Osteoblast (primary cell): Measurements from ENCODE around the gene SLC2A11. TPM values are rescaled to one million over a fixed set of nuclear protein-coding genes. Genes with fewer than 3 reads are reported as not detected.
"Not testable (repeated sequence)": the region's sequence is repeated elsewhere in the genome, so short reads cannot be mapped to it uniquely, and the experiment has no call there.

ENCODE experiments used
- DNase-seq: peaks from one replicate; pipeline ENCODE4 v3.0.0; 2011; ENCODE audit warnings: low spot score, mixed read lengths; ENCODE audit not compliant: insufficient read length; ENCODE audit errors: missing footprints
- H2AFZ ChIP-seq: 2 replicates; pipeline ENCODE4 v1.6.0; 2011; ENCODE audit warnings: mild to moderate bottlenecking, low read length
- H3K27ac ChIP-seq: 2 replicates; pipeline ENCODE4 v1.5.1; 2011; ENCODE audit warnings: mild to moderate bottlenecking, low read depth, low read length, moderate library complexity
- H3K27me3 ChIP-seq: 2 replicates; pipeline ENCODE4 v1.6.0; 2012; ENCODE audit warnings: mild to moderate bottlenecking, control low read depth, inconsistent platforms, low read length, moderate library complexity; ENCODE audit not compliant: insufficient read depth
- H3K36me3 ChIP-seq: 2 replicates; pipeline ENCODE4 v1.5.1; 2011; ENCODE audit warnings: mild to moderate bottlenecking, low read length, control low read depth, moderate library complexity; ENCODE audit not compliant: insufficient read depth
- H3K4me1 ChIP-seq: 2 replicates; pipeline ENCODE4 v1.5.1; 2011; ENCODE audit warnings: mild to moderate bottlenecking, low read length, control low read depth, moderate library complexity; ENCODE audit not compliant: insufficient read depth
- H3K4me2 ChIP-seq: 2 replicates; pipeline ENCODE4 v1.6.0; 2011; ENCODE audit warnings: mild to moderate bottlenecking, low read length; ENCODE audit not compliant: insufficient read depth
- H3K4me3 ChIP-seq: fragments of 200-600 bp; sonication (generic); 3 replicates; pipeline ENCODE4 v1.5.1; 2012; ENCODE audit warnings: mild to moderate bottlenecking, low read length, inconsistent platforms; ENCODE audit not compliant: insufficient read depth
- H3K79me2 ChIP-seq: 2 replicates; pipeline ENCODE4 v1.6.0; 2012; ENCODE audit warnings: mild to moderate bottlenecking, low read length, control low read depth, inconsistent platforms; ENCODE audit not compliant: insufficient read depth
- H3K9me3 ChIP-seq: 2 replicates; pipeline ENCODE4 v1.5.1; 2011; ENCODE audit warnings: low read depth, low read length, control low read depth
- H4K20me1 ChIP-seq: 2 replicates; pipeline ENCODE4 v1.6.0; 2012; ENCODE audit warnings: mild to moderate bottlenecking, low read length, control low read depth; ENCODE audit not compliant: insufficient read depth
- total RNA-seq: library from RNA; depleted of rRNA; stranded (reverse); fragments of >200 nt; gene quantifications from 2 replicates; pipeline ENCODE4 v1.2.3, GENCODE V29; 2012
- TF ChIP-seq, protein P1 (sequence below): IDR thresholded peaks from 2 replicates; pipeline ENCODE4 v1.5.1; 2011; ENCODE audit warnings: mild to moderate bottlenecking, low read depth, low read length, moderate library complexity; ENCODE audit errors: extremely low read depth

Gene SLC2A11
- total RNA-seq, 1 donor, result 14.1 TPM

DNA sequence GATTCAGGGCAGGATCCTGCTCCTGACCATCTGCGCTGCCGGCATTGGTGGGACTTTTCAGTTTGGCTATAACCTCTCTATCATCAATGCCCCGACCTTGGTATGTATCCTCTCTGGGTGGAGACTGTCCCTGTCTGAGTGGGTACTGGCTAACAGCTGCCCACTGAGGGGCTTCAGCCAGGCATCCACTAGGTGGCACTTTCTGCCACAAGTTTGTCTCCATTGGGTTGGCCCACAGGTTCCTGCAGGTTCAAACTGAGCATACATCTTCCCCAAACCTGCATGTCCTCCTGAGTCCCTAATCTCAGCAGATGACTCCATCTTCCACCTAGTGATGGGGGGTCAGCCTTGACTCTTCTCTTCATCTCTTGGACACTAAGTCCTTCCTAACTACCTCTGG is 4.4 kb downstream of the SLC2A11 start:
- Histone ChIP-seq H3K4me2 (no peak overlapping the region), H3K27me3 (no peaks in the 10 kb centered on the region), H2AFZ (no peak overlapping the region), H3K79me2 (no peaks in the 10 kb centered on the region), H4K20me1 (peaks cover 3% of the 10 kb centered on the region), H3K27ac (no peak overlapping the region), H3K4me3 (no peak overlapping the region), H3K4me1 (peaks cover 10% of the 10 kb centered on the region), H3K36me3 (no peaks in the 10 kb centered on the region), H3K9me3 (no peaks in the 10 kb centered on the region)
- TF ChIP-seq, protein P1, sequence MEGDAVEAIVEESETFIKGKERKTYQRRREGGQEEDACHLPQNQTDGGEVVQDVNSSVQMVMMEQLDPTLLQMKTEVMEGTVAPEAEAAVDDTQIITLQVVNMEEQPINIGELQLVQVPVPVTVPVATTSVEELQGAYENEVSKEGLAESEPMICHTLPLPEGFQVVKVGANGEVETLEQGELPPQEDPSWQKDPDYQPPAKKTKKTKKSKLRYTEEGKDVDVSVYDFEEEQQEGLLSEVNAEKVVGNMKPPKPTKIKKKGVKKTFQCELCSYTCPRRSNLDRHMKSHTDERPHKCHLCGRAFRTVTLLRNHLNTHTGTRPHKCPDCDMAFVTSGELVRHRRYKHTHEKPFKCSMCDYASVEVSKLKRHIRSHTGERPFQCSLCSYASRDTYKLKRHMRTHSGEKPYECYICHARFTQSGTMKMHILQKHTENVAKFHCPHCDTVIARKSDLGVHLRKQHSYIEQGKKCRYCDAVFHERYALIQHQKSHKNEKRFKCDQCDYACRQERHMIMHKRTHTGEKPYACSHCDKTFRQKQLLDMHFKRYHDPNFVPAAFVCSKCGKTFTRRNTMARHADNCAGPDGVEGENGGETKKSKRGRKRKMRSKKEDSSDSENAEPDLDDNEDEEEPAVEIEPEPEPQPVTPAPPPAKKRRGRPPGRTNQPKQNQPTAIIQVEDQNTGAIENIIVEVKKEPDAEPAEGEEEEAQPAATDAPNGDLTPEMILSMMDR, result peak; percentile 70
- DNase-seq, result peak; percentile 90

DNA sequence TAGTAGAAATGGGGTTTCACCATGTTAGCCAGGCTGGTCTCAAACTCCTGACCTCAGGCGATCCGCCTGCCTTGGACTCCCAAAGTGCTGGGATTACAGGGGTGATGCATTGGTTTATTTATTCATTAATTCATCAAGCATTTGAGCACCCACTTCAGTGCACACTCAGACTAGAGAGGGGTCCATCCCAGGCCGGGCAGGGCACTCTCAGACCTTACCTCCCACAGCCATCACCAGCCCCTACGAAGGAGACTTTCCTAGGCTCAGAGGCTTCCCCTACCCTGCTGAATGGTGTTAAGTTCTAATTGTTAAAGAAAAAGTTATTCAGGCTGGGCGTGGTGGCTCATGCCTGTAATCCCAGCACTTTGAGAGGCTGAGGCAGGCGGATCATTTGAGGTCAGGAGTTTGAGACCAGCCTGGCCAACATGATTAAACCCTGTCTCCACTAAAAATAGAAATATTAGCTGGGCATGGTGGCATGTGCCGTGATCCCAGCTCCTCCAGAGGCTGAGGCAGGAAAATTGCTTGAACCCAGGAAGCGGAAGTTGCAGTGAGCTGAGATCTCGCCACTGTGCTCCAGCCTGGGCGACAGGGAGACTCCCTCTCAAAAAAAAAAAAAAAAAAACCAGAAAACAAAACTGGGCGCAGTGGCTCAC is 7.0 kb downstream of the SLC2A11 start:
- H3K27me3 ChIP-seq, H4K20me1 ChIP-seq, H3K9me3 ChIP-seq, H3K4me1 ChIP-seq, H3K4me3 ChIP-seq, DNase-seq, H2AFZ ChIP-seq, H3K4me2 ChIP-seq, H3K27ac ChIP-seq, H3K79me2 ChIP-seq: not testable (repeated sequence)
- H3K36me3 ChIP-seq, result peaks cover 10% of the 10 kb centered on the region

DNA sequence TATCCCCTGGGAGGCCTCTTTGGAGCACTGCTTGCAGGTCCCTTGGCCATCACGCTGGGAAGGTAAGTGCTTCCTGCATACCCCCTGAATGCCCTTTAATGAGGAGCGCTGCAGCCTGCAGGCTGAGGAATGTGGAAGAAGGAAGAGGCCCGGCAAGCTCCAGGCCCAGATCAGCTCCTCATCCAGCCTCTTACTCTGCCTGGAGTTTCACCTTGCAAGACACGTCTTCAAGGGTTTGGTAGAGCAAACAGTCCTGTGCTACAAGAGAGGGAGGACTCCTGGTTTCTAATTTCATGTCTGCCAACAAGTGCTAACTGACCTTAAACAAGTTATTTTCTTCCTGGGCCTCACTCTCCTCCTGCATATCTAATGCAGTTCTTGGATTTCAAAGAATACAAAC is 10.9 kb downstream of the SLC2A11 start:
- H4K20me1 ChIP-seq, result no peaks in the 10 kb centered on the region
- no peak overlapping the region for H3K4me3 ChIP-seq
- H3K36me3 ChIP-seq, result peaks cover 14% of the 10 kb centered on the region
- no peak overlapping the region for H3K27ac ChIP-seq
- no peaks in the 10 kb centered on the region for H3K9me3 ChIP-seq
- TF ChIP-seq, protein P1, result no peak
- H3K4me2 ChIP-seq, result no peak overlapping the region
- no peaks in the 10 kb centered on the region for H3K4me1 ChIP-seq
- no peaks in the 10 kb centered on the region for H3K27me3 ChIP-seq
- no peak for DNase-seq
- H2AFZ ChIP-seq, result no peak overlapping the region
- H3K79me2 ChIP-seq, result no peaks in the 10 kb centered on the region

DNA sequence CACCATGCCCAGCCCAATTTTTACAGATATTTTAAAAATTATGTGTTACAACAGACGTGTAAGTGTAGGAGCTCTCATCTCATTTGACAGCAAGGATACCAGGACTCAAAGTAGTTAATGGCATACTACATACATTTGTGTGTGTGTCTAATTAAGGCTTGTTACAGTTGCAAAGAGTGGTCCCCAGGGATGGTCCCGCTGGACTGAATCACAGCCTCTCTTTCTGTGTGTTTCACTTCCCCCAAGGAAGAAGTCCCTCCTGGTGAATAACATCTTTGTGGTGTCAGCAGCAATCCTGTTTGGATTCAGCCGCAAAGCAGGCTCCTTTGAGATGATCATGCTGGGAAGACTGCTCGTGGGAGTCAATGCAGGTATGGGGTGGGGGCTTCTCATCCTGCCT is 17.2 kb downstream of the SLC2A11 start:
- peak; percentile 68 for DNase-seq
- H3K4me2 ChIP-seq, result no peak overlapping the region
- TF ChIP-seq, protein P1, result no peak

More for the DNA sequence above, 17.2 kb downstream of the SLC2A11 start:
- Histone ChIP-seq H3K4me1 (no peaks in the 10 kb centered on the region), H4K20me1 (no peaks in the 10 kb centered on the region), H3K79me2 (no peaks in the 10 kb centered on the region), H3K9me3 (no peaks in the 10 kb centered on the region), H3K27ac (no peak overlapping the region), H3K4me3 (no peak overlapping the region), H3K36me3 (peaks cover 13% of the 10 kb centered on the region), H2AFZ (no peak overlapping the region), H3K27me3 (no peaks in the 10 kb centered on the region)
